ENCODE measurements around the gene MTHFD1.

DNA sequence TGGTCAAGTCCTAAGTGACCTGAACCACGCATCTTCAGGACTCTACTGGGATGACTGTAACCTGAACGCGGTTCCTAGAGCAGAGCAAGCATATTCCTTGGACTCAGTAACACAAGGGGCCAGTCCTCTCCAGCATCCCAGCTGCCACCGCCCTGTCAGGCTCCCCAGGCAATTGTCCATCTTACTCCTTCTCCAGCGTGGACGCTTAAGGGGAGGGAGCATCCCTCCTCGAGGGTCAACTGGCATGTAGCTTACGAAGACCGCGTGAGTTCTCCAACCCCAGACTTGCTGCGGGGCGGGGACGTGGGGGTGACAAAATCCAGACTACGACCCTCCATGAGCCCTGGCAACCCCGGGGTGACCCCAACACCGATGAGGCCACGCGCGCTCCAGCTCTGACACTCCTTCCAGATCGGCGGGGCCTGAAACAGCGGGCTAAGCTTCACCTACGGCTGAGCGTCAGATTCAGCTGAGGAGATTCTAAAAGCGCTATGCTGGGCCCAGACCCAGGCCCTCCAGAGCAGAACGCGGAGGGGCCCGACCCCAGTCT lies 846 bp upstream of the MTHFD1 start:
- TF ChIP-seq POLR2A (IDR thresholded peaks at IDR 0.05; ENCODE audit: low read depth) = no peak
- TF ChIP-seq, protein P1, sequence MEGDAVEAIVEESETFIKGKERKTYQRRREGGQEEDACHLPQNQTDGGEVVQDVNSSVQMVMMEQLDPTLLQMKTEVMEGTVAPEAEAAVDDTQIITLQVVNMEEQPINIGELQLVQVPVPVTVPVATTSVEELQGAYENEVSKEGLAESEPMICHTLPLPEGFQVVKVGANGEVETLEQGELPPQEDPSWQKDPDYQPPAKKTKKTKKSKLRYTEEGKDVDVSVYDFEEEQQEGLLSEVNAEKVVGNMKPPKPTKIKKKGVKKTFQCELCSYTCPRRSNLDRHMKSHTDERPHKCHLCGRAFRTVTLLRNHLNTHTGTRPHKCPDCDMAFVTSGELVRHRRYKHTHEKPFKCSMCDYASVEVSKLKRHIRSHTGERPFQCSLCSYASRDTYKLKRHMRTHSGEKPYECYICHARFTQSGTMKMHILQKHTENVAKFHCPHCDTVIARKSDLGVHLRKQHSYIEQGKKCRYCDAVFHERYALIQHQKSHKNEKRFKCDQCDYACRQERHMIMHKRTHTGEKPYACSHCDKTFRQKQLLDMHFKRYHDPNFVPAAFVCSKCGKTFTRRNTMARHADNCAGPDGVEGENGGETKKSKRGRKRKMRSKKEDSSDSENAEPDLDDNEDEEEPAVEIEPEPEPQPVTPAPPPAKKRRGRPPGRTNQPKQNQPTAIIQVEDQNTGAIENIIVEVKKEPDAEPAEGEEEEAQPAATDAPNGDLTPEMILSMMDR (IDR thresholded peaks at IDR 0.05) = no peak
